GM18873 (cell line): Measurements from ENCODE around the gene TTC7B.
"Not testable (repeated sequence)": the region's sequence is repeated elsewhere in the genome, so short reads cannot be mapped to it uniquely, and the experiment has no call there.

Experiments used
- ATAC-seq: cut with Tn5 transposase; IDR thresholded peaks from one replicate; pipeline ENCODE4 v1.9.1; 2021; ENCODE audit warnings: mild to moderate bottlenecking, moderate library complexity, moderate number of reproducible peaks; ENCODE audit not compliant: unreplicated experiment, low FRiP score

TTC7B gene, protein sequence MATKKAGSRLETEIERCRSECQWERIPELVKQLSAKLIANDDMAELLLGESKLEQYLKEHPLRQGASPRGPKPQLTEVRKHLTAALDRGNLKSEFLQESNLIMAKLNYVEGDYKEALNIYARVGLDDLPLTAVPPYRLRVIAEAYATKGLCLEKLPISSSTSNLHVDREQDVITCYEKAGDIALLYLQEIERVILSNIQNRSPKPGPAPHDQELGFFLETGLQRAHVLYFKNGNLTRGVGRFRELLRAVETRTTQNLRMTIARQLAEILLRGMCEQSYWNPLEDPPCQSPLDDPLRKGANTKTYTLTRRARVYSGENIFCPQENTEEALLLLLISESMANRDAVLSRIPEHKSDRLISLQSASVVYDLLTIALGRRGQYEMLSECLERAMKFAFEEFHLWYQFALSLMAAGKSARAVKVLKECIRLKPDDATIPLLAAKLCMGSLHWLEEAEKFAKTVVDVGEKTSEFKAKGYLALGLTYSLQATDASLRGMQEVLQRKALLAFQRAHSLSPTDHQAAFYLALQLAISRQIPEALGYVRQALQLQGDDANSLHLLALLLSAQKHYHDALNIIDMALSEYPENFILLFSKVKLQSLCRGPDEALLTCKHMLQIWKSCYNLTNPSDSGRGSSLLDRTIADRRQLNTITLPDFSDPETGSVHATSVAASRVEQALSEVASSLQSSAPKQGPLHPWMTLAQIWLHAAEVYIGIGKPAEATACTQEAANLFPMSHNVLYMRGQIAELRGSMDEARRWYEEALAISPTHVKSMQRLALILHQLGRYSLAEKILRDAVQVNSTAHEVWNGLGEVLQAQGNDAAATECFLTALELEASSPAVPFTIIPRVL

GRCh38 chr14:90815822-90816662 is at the start of gene TTC7B:
TSS of gene TTC7B (minus strand) at chr14:90816430. CDS start at chr14:90816295, 135 bp downstream.
- no peak for ATAC-seq

DNA sequence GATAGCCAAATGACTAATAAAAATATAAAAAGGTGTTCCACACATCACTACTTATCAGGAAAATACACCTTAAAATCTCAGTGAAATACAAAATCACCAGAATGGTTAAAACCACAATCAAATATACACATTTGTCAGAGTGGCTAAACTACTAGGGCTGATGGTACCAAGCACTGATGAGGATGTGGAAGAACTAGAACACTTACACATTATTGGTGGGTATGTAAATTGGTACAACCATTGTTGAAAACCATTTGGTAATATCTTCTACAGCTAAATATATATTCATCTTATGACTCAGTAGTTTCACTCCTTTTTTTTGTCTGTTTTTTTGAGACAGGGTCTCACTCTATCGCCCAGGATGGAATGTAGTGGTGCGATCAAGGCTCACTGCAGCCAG is 48.5 kb upstream of the TTC7B start:
- no peak for ATAC-seq

DNA sequence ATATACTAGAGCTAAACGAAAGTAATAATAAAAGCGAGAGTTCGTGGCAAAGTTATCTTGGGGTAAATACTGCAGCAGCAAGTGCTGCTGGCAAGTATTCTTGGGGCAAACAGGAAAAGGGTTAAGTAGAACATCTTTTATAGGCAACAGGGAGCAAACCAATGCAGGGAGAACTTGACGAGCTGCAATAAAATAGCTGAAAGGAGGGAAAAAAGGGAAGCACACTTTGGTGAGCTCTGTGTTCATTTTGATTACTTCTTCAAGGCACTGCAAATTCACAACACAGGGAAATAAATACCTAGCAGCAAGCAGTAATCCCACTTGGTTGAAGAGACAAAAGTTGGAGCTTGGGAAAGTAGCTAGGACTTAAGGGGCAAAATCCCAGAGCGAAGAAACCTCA is 42.3 kb upstream of the TTC7B start:
- no peak for ATAC-seq

DNA sequence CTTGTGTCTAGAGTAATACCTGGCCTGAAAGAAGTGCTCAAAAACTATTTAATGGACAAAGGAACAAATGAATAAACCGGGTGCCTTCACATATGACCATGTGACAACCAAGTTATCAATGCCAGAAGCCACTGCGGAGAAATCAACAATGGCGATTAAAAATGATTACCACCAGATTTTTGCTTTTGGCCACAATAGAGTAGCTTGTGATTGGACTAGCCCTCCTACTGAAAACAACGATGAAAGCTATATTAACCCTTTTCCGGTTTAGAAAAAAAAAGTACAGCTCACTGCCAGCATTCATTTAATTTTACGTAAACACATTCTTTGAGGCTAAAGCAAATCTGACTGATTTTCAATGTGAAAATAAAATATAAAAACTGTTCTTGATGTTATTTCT is 41.6 kb upstream of the TTC7B start:
- ATAC-seq: no peak

DNA sequence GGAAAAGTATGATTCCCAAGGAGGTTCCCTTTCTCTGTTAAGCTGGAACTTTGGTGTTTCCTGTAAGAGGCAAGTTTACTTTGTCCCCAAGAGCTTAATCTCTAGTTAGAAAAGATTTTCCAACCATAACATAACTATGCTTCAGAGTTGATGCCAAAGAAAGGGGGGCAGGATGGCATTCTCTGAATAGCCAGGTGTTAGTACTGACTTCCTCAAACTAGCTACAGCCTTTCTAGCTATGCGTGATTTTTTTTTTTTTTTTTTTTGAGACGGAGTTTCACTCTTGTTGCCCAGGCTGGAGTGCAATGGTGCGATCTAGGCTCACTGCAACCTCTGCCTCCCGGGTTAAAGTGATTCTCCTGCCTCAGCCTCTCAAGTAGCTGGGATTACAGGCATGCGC is 39.9 kb upstream of the TTC7B start:
- ATAC-seq: not testable (repeated sequence)

DNA sequence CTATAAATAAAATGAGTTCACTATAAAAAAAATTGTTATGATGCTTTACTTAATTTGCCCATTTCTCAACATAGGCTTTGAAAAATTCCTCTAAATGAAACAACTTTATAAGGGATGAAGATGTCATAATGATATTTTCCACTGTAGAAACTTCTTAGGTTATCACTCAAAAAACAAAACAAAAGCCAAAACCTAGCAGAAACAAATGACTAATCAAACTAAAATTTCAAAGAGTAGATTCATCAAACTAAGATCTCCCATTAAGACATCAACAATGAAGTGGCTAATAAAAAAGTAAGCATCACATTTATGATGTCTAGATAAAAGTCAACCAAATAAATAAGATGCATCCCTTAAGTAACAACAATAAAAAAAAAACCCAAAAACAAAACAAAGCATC is 36.9 kb upstream of the TTC7B start:
- ATAC-seq: no peak

- ATAC-seq: no peak
These were observed 35.3 kb upstream of the TTC7B start for GRCh38 chr14:90851327-90852036.

DNA sequence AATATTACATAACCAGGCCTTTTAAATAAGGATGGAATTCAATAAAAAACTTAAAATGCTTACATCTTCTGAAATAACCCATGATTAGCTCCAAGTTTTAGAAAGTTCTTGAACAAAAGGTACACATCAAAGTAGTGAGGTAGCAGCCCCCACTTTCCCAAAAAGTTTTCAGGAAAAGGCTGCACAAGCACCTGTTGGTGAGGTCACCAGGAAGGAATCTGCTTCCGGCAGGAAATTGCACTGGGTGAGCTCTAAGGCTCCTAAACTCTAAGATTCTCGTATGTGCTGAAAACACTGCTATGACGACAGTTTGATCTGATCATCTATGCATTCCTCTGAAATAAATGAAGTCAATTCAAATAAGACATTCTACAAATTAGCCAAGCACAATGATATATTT is 34.3 kb upstream of the TTC7B start:
- ATAC-seq: no peak

- no peak for ATAC-seq
These were observed 33.7 kb upstream of the TTC7B start for GRCh38 chr14:90849787-90850444.

- ATAC-seq: no peak
These were observed 32.9 kb upstream of the TTC7B start for GRCh38 chr14:90848944-90849731.

GRCh38 chr14:90846511-90846910 is 30.3 kb upstream of the TTC7B start:
- ATAC-seq: no peak

GRCh38 chr14:90844321-90844720 is 28.1 kb upstream of the TTC7B start:
- no peak for ATAC-seq

- ATAC-seq: no peak
These were observed 26.5 kb upstream of the TTC7B start for GRCh38 chr14:90842726-90843125.

DNA sequence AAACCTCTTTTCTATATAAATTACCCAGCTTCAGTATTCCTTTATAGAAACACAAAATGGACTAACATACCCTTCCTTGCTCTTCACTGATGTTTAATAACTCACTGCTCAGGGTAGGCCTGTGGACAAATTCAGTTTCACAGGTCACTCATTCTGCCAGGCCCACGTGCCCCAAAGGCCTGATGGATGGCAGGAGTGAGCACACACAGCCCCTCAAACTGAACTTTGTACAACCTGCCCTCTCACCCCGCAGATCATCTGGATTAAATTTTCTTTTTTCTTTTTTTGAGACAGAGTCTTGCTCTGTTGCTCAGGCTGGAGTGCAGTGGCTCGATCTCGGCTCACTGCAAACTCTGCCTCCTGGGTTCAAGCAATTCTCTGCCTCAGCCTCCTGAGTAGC is 24.4 kb upstream of the TTC7B start:
- not testable (repeated sequence) for ATAC-seq

GRCh38 chr14:90839889-90840266 is 23.6 kb upstream of the TTC7B start:
- no peak for ATAC-seq

DNA sequence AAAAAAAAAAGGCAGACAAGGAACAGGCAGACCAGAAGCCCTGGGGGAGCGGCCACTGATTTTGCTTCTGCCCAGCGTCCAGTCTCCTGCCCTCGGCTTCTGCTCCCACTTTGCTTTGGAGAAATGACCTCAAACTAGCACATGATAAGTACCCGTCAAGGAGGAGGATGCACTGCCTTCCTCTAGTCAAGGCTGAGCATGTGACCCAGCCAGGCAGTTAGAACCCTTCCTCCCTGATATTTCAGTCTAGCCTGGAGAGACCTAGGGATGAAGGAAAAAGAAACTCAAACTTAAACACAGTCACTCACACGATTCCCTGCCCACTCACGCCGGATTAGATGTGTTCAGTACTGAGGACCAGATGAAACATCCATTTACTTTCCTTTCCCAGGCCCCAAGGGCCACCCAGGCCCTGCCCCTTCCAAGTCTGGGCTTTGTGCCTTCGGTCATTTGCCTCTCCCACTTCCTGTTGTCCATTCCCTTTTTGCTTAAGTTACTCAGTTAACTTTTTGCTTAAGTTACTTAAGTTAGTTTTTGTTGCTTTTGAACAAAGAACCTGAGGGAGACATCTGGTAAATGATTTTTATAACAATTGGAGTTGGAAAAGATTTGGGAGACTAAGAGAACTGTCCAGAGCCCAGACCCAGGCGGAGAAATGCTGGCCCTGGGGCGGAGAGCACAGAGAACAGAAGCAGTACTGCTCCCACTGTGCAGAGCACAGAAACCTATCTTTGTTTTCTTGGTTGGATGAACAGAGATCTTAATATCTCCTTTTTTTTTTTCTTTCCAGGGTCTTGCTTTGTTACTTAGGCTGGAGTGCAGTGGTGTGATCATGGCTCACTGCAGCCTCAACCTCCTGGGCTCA is 23.0 kb upstream of the TTC7B start:
- ATAC-seq: no peak

DNA sequence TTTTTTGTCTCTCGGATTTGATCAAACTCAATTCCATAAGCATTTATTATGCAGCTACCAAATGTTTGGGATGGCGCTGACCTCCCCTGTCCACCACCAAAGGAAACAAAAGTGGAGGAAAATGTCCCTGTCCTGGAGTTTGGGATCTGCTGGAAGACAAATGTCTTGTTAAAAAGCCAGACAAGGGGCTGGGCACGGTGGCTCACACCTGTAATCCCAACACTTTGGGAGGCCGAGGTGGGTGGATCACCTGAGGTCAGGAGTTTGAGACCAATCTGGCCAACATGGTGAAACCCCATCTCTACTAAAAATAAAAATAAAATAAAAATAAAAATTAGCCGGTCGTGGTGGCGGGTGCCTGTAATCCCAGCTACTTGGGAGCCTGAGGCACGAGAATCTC is 22.3 kb upstream of the TTC7B start:
- ATAC-seq: not testable (repeated sequence)

- no peak for ATAC-seq
These were observed 21.1 kb upstream of the TTC7B start for GRCh38 chr14:90837355-90837754.
